Adipocyte (in vitro differentiated cells): ENCODE measurements around the gene MSH3.
A peak's percentile ranks its signal among the peaks of the same experiment; 100 is the strongest.

ENCODE experiments used
- DNase-seq: peaks from one replicate; pipeline ENCODE4 v3.0.0-alpha.2; 2015; ENCODE audit warnings: low read depth
- H3K27me3 ChIP-seq: replicated peaks from 2 replicates; pipeline ENCODE4 v1.7.0; 2013; ENCODE audit warnings: mild to moderate bottlenecking, low read length, moderate library complexity; ENCODE audit not compliant: control insufficient read depth, insufficient read depth
- H3K36me3 ChIP-seq: 2 replicates; pipeline ENCODE4 v1.7.0; 2013; ENCODE audit warnings: low read length, mild to moderate bottlenecking, moderate library complexity; ENCODE audit not compliant: control insufficient read depth, insufficient read depth, severe bottlenecking
- H3K4me1 ChIP-seq: 2 replicates; pipeline ENCODE4 v1.7.0; 2013; ENCODE audit warnings: mild to moderate bottlenecking, low read length, moderate library complexity; ENCODE audit not compliant: control insufficient read depth, insufficient read depth
- H3K4me3 ChIP-seq: 2 replicates; pipeline ENCODE4 v1.7.0; 2013; ENCODE audit warnings: mild to moderate bottlenecking, low read length, moderate library complexity
- H3K9ac ChIP-seq: 2 replicates; pipeline ENCODE4 v1.7.0; 2013; ENCODE audit warnings: mild to moderate bottlenecking, low read length, moderate library complexity
- H3K9me3 ChIP-seq: 2 replicates; pipeline ENCODE4 v1.7.0; 2013; ENCODE audit warnings: mild to moderate bottlenecking, low read length, moderate library complexity; ENCODE audit not compliant: control insufficient read depth

MSH3 gene

GRCh38 chr5:80756292-80756691 is 101.8 kb downstream of the MSH3 start:
- Histone ChIP-seq H3K4me1 (no peaks in the 10 kb centered on the region), H3K4me3 (no peak overlapping the region), H3K9ac (no peak overlapping the region), H3K9me3 (no peaks in the 10 kb centered on the region), H3K36me3 (peaks cover 16% of the 10 kb centered on the region), H3K27me3 (no peaks in the 10 kb centered on the region)
- no peak for DNase-seq

- Histone ChIP-seq H3K4me3 (no peak overlapping the region), H3K9me3 (no peaks in the 10 kb centered on the region), H3K9ac (no peak overlapping the region), H3K36me3 (peaks cover 16% of the 10 kb centered on the region), H3K27me3 (no peaks in the 10 kb centered on the region), H3K4me1 (no peaks in the 10 kb centered on the region)
- DNase-seq: no peak
Measured at GRCh38 chr5:80757290-80757689, 102.8 kb downstream of the MSH3 start.

GRCh38 chr5:80759866-80760577 is 105.6 kb downstream of the MSH3 start:
- peaks cover 4% of the 10 kb centered on the region for H3K4me1 ChIP-seq
- H3K36me3 ChIP-seq: peaks cover 9% of the 10 kb centered on the region
- H3K4me3 ChIP-seq: no peak overlapping the region
- H3K9me3 ChIP-seq: no peaks in the 10 kb centered on the region
- H3K27me3 ChIP-seq: no peaks in the 10 kb centered on the region
- DNase-seq: no peak
- no peak overlapping the region for H3K9ac ChIP-seq

- no peak for DNase-seq
- Histone ChIP-seq H3K36me3 (peaks cover 9% of the 10 kb centered on the region), H3K4me1 (peaks cover 4% of the 10 kb centered on the region), H3K9ac (no peak overlapping the region), H3K27me3 (no peaks in the 10 kb centered on the region), H3K4me3 (no peak overlapping the region), H3K9me3 (no peaks in the 10 kb centered on the region)
Measured at GRCh38 chr5:80760680-80761079, 106.2 kb downstream of the MSH3 start.

- Histone ChIP-seq H3K4me1 (peaks cover 4% of the 10 kb centered on the region), H3K27me3 (no peaks in the 10 kb centered on the region), H3K4me3 (no peak overlapping the region), H3K9ac (no peak overlapping the region), H3K36me3 (peaks cover 9% of the 10 kb centered on the region), H3K9me3 (no peaks in the 10 kb centered on the region)
- no peak for DNase-seq
Measured at GRCh38 chr5:80761176-80761575, 106.7 kb downstream of the MSH3 start.

- H3K27me3 ChIP-seq: no peaks in the 10 kb centered on the region
- H3K36me3 ChIP-seq: peaks cover 9% of the 10 kb centered on the region
- peaks cover 4% of the 10 kb centered on the region for H3K4me1 ChIP-seq
- no peak for DNase-seq
- H3K9ac ChIP-seq: no peak overlapping the region
- no peaks in the 10 kb centered on the region for H3K9me3 ChIP-seq
- H3K4me3 ChIP-seq: no peak overlapping the region
Measured at GRCh38 chr5:80761966-80762365, 107.5 kb downstream of the MSH3 start.

GRCh38 chr5:80762573-80762972 is 108.1 kb downstream of the MSH3 start:
- H3K4me1 ChIP-seq: peaks cover 4% of the 10 kb centered on the region
- no peaks in the 10 kb centered on the region for H3K27me3 ChIP-seq
- no peak for DNase-seq
- H3K36me3 ChIP-seq: peaks cover 4% of the 10 kb centered on the region
- no peaks in the 10 kb centered on the region for H3K9me3 ChIP-seq
- H3K9ac ChIP-seq: no peak overlapping the region
- H3K4me3 ChIP-seq: no peak overlapping the region

GRCh38 chr5:80763211-80763610 is 108.8 kb downstream of the MSH3 start:
- no peak overlapping the region for H3K4me3 ChIP-seq
- peaks cover 4% of the 10 kb centered on the region for H3K4me1 ChIP-seq
- no peaks in the 10 kb centered on the region for H3K9me3 ChIP-seq
- peak; percentile 16 for DNase-seq
- H3K27me3 ChIP-seq: no peaks in the 10 kb centered on the region
- peaks cover 4% of the 10 kb centered on the region for H3K36me3 ChIP-seq
- H3K9ac ChIP-seq: no peak overlapping the region

GRCh38 chr5:80763873-80764647 is 109.6 kb downstream of the MSH3 start:
- DNase-seq: peak; percentile 3
- no peak overlapping the region for H3K4me3 ChIP-seq
- peaks cover 4% of the 10 kb centered on the region for H3K4me1 ChIP-seq
- H3K36me3 ChIP-seq: peaks cover 7% of the 10 kb centered on the region
- H3K9me3 ChIP-seq: no peaks in the 10 kb centered on the region
- no peaks in the 10 kb centered on the region for H3K27me3 ChIP-seq
- no peak overlapping the region for H3K9ac ChIP-seq

GRCh38 chr5:80764786-80765185 is 110.3 kb downstream of the MSH3 start:
- Histone ChIP-seq H3K4me1 (peaks cover 4% of the 10 kb centered on the region), H3K4me3 (no peak overlapping the region), H3K9ac (no peak overlapping the region), H3K27me3 (no peaks in the 10 kb centered on the region), H3K36me3 (peaks cover 7% of the 10 kb centered on the region), H3K9me3 (no peaks in the 10 kb centered on the region)
- no peak for DNase-seq

- Histone ChIP-seq H3K27me3 (no peaks in the 10 kb centered on the region), H3K9me3 (no peaks in the 10 kb centered on the region), H3K36me3 (peaks cover 19% of the 10 kb centered on the region), H3K4me1 (no peaks in the 10 kb centered on the region), H3K4me3 (no peak overlapping the region), H3K9ac (no peak overlapping the region)
- no peak for DNase-seq
Measured at GRCh38 chr5:80777347-80778287, 123.2 kb downstream of the MSH3 start.
